Heart left ventricle (tissue), 13 donors: ENCODE measurements around the gene ZNF451.

Experiments
- CTCF ChIP-seq, 12 donors: fragments of 200-600 bp; sonication (generic) in 4 of 12; IDR thresholded peaks; one replicate each; pipeline versions ENCODE4 v1.5.0 to v1.8.0; 2018 to 2022; ENCODE audit warnings: antibody characterized with exemption in 12 of 12, mild to moderate bottlenecking in 5 of 12
- POLR2A ChIP-seq, 2 donors: fragments of 450-650 bp; IDR thresholded peaks; one replicate each; pipeline ENCODE4 v1.6.1; 2017; ENCODE audit warnings: antibody characterized with exemption in 2 of 2, mild to moderate bottlenecking in 2 of 2, moderate library complexity in 2 of 2
- donor health status: ischemic (EF 13 %, LVEDD 7.1; RV severe dilation, severe dysfunction).
- donor health status: DM: no; HTN: yes; CAD: no.
- donor health status: DM: no; HTN: no; CAD: no.
- donor health status: ischemic (EF 25% LVEDD 6.9; RV normal size, moderate dysfunction).
- donor health status: ischemic (EF 25% LVEDD 5.7; RV mildly dilated, moderate dysfunction).
- donor health status: ischemic (EF 35%, LVEDD 5.7; RV mildly dilated, moderate dysfunction).
- donor health status: nonischemic (EF 11% LVEDD 7.7; RV severe dilation, severe dysfunction).
- donor health status: DM: yes; HTN: yes; CAD: no.
- donor health status: PGD.
- donor health status: ischemic (EF 29% LVEDD 5.4; RV normal size, mild dysfunction).
- donor health status: nonischemic (EF 23%, LVEDD 6.1; RV moderate dilation, normal function).

- TF ChIP-seq CTCF (IDR thresholded peaks at IDR 0.05) (no peak), POLR2A (IDR thresholded peaks at IDR 0.05) (no peak)
Observed at GRCh38 chr6:57137350-57137749, 47.4 kb downstream of the ZNF451 start.
